HepG2 (cell line): Measurements from ENCODE around the gene NBPF6. TPM values are rescaled to one million over a fixed set of nuclear protein-coding genes. Genes with fewer than 3 reads are reported as not detected.

Source experiments
- ATAC-seq: fragments of 200-7000 bp; cut with Tn5 transposase; 3 replicates; pipeline ENCODE4 v1.9.1; 2020; ENCODE audit warnings: mild to moderate bottlenecking, moderate library complexity
- BruUV-seq: library from RNA; stranded (reverse); fragments of 400-500 nt; replicated peaks from 2 replicates; lab custom pipeline; 2021; lab: Mats Ljungman, UMichigan
- CTCF ChIA-PET: fragments of 300-600 bp; formaldehyde crosslinking; extraction: SDS; loops from one replicate; lab custom pipeline; 2021; ENCODE audit warnings: low total read pairs, inconsistent platforms, low intra/inter-chr PET ratio; lab: Yijun Ruan, JAX
- POLR2A ChIA-PET: fragments of 350-600 bp; sonication (Branson Sonifier 250); formaldehyde crosslinking; loops from one replicate; lab custom pipeline; 2020; ENCODE audit warnings: antibody characterized with exemption, inconsistent platforms; lab: Yijun Ruan, JAX
- DNase-seq: peaks from one replicate; pipeline ENCODE4 v3.0.0-alpha.2; 2015; ENCODE audit warnings: low spot score
- FAIRE-seq: peaks from 3 replicates; lab custom pipeline; 2011; peaks lifted over from hg19 to GRCh38; lab: Jason Lieb, UNC
- H2AFZ ChIP-seq: one replicate; pipeline ENCODE4 v1.6.1; 2011; ENCODE audit warnings: low read length, inconsistent platforms
- H3K27ac ChIP-seq: fragments of 300-600 bp; 3 replicates; pipeline ENCODE4 v1.8.0; 2011; ENCODE audit warnings: mixed run types, mild to moderate bottlenecking, mixed read lengths, low read length, inconsistent platforms; ENCODE audit not compliant: insufficient read depth; ENCODE audit errors: extremely low read length
- H3K27me3 ChIP-seq, 2 experiments: fragments of 200-600 bp in 1 of 2; 2 replicates in 1 of 2; 3 replicates in 1 of 2; pipeline versions ENCODE4 v1.6.0 to v1.8.0; 2011; ENCODE audit warnings: low read length in 2 of 2, mild to moderate bottlenecking in 2 of 2, moderate library complexity in 2 of 2, inconsistent platforms in 1 of 2; ENCODE audit not compliant: insufficient read depth in 2 of 2, control insufficient read depth in 1 of 2
- H3K36me3 ChIP-seq, 2 experiments: fragments of 200-600 bp in 1 of 2; replicated peaks in 1 of 2; 2 replicates in 1 of 2; 3 replicates in 1 of 2; pipeline versions ENCODE4 v1.5.1 to v1.8.0; 2011; ENCODE audit warnings: low read length in 2 of 2, inconsistent platforms in 1 of 2; ENCODE audit not compliant: insufficient read depth in 2 of 2, control insufficient read depth in 1 of 2
- H3K4me1 ChIP-seq: 2 replicates; pipeline ENCODE4 v1.5.1; 2012; ENCODE audit warnings: low read length, inconsistent platforms; ENCODE audit not compliant: insufficient read depth
- H3K4me2 ChIP-seq: 2 replicates; pipeline ENCODE4 v1.6.0; 2011; ENCODE audit warnings: low read depth, low read length, inconsistent platforms
- H3K4me3 ChIP-seq, 3 experiments: fragments of 200-600 bp in 1 of 3; sonication (generic), shearing (Covaris generic) in 1 of 3; replicated peaks in 1 of 3; 2 replicates each; pipeline ENCODE4 v1.5.1; 2011 to 2016; ENCODE audit warnings: low read length in 3 of 3, inconsistent platforms in 2 of 3, low read depth in 2 of 3, mild to moderate bottlenecking in 2 of 3, control low read depth in 1 of 3, mixed read lengths in 1 of 3; ENCODE audit not compliant: insufficient read depth in 1 of 3
- H3K79me2 ChIP-seq: one replicate; pipeline ENCODE4 v1.6.1; 2011; ENCODE audit warnings: low read length, inconsistent platforms; ENCODE audit not compliant: insufficient read depth
- H3K9ac ChIP-seq: 2 replicates; pipeline ENCODE4 v1.6.0; 2011; ENCODE audit warnings: mild to moderate bottlenecking, low read depth, low read length, inconsistent platforms; ENCODE audit not compliant: insufficient read depth
- H3K9me3 ChIP-seq: 2 replicates; pipeline ENCODE4 v1.5.1; 2012; ENCODE audit warnings: mild to moderate bottlenecking, low read length
- H4K20me1 ChIP-seq: 2 replicates; pipeline ENCODE4 v1.6.0; 2011; ENCODE audit warnings: inconsistent platforms, mild to moderate bottlenecking, low read length, moderate library complexity; ENCODE audit not compliant: insufficient read depth
- CERS6 ChIP-seq: sonication (generic); formaldehyde crosslinking; IDR thresholded peaks from 2 replicates; pipeline ENCODE4 v1.5.0; 2020; ENCODE audit warnings: missing genetic modification reagents
- ZBTB40 ChIP-seq, 2 experiments: fragments of 450-650 bp in 1 of 2; sonication (generic) in 1 of 2; formaldehyde crosslinking in 1 of 2; IDR thresholded peaks; 2 replicates each; pipeline versions ENCODE4 v1.6.1 to v1.8.0; 2016 to 2022; ENCODE audit warnings: antibody characterized with exemption in 1 of 2, mild to moderate bottlenecking in 1 of 2, missing genetic modification reagents in 1 of 2
- ZNF10 ChIP-seq: sonication (generic); formaldehyde crosslinking; IDR thresholded peaks from 2 replicates; pipeline ENCODE4 v1.4.0; 2020; ENCODE audit warnings: mild to moderate bottlenecking, low read depth, missing genetic modification reagents, borderline replicate concordance
- WGBS: methylation state at CpG from one replicate; pipeline ENCODE4 v1.1.6; 2017; ENCODE audit warnings: low lambda C conversion rate; 5-methylcytosine and 5-hydroxymethylcytosine counted together
- in situ Hi-C: cut with HindIII; loops from 2 replicates; pipeline ENCODE4 v1.10.0; 2017; ENCODE audit warnings: low pct_unique_long_range_greater_than_20kb; ENCODE audit not compliant: extremely low pct_ligation_motif_present
- intact Hi-C: fragments of 100-400 bp; cut with micrococcal nuclease; formaldehyde crosslinking; loops from one replicate; pipeline ENCODE4 v1.10.0; 2022; ENCODE audit not compliant: unreplicated experiment
- polyA plus RNA-seq, 8 experiments: library from polyadenylated mRNA; depleted of rRNA in 3 of 8; stranded (reverse) in 7 of 8; unstranded in 1 of 8; fragments of >200 nt; fragmentation: Illumina TruSeq in 4 of 8; extraction: Trizol in 4 of 8; gene quantifications; 2 replicates each; pipeline versions ENCODE4 v1.2.1 to v1.2.3, GENCODE V29; 2011 to 2016; ENCODE audit warnings: low read depth in 4 of 8, missing spikeins in 1 of 8, mixed read lengths in 1 of 8; ENCODE audit not compliant: insufficient read depth in 1 of 8
- total RNA-seq, 5 experiments: library from RNA; depleted of rRNA; stranded (reverse); fragments of >200 nt; fragmentation: Illumina TruSeq; extraction: Trizol; gene quantifications; 2 replicates each; pipeline ENCODE4 v1.2.3, GENCODE V29; 2016; ENCODE audit warnings: low read depth in 1 of 5

The NBPF6 gene
- total and polyA plus RNA-seq, 2 of the 13 experiments (the other 11 are each of a cell fraction or from before 2014, with no cell fraction given) = not detected

GRCh38 chr1:108502624-108503023 lies 52.5 kb downstream of the NBPF6 start:
- Histone ChIP-seq H3K4me3 (no peak overlapping the region), H2AFZ (no peak overlapping the region), H3K79me2 (no peaks in the 10 kb centered on the region), H3K9me3 (no peaks in the 10 kb centered on the region), H3K27me3 (no peaks in the 10 kb centered on the region), H3K9ac (no peak overlapping the region), H3K4me2 (no peak overlapping the region), H3K4me1 (0 out of 2 replicates have a peak, but pooled peaks cover 5% of the 10 kb centered on the region), H4K20me1 (no peaks in the 10 kb centered on the region), H3K27ac (no peak overlapping the region)
- no peak for ATAC-seq
- WGBS = 15% methylated on average over 2 of the region's 2 CpGs
- no TSS peak for BruUV-seq
- in situ Hi-C loops (no loop called here), intact Hi-C loops (no loop called here)
- no peak for FAIRE-seq
- CTCF ChIA-PET = no interaction called here
- DNase-seq = no peak
- TF ChIP-seq ZNF10 (no peak), CERS6 (CRISPR knock-in tag) (no peak), ZBTB40 (IDR thresholded peaks at IDR 0.05) (no peak), ZBTB40 (CRISPR knock-in tag; IDR thresholded peaks at IDR 0.05) (no peak)
- TF ChIP-seq, all 625 proteins: peak for 0
- no peaks in the 10 kb centered on the region for H3K36me3 ChIP-seq
- POLR2A ChIA-PET = no interaction called here
